Hindlimb muscle (tissue), 1 donor: ENCODE measurements around the gene AKR1C1. TPM values are rescaled to one million over a fixed set of nuclear protein-coding genes. Genes with fewer than 3 reads are reported as not detected.
A peak's percentile ranks its signal among the peaks of the same experiment; 100 is the strongest.
"Not testable (repeated sequence)": the region's sequence is repeated elsewhere in the genome, so short reads cannot be mapped to it uniquely, and the experiment has no call there.

Experiments
- DNase-seq: peaks from one replicate; pipeline ENCODE4 v3.0.0-alpha.2; 2013
- polyA plus RNA-seq: library from polyadenylated mRNA; unstranded; fragments of 120-200 nt; gene quantifications from one replicate; pipeline ENCODE4 v1.2.1, GENCODE V29; 2013; ENCODE audit not compliant: insufficient read length

AKR1C1 gene
- polyA plus RNA-seq, 1 donor, result 8.4 TPM

- peak; percentile 22 for DNase-seq
Measured at GRCh38 chr10:4947635-4948596, 15.3 kb upstream of the AKR1C1 start.

GRCh38 chr10:4951512-4952162 lies 11.6 kb upstream of the AKR1C1 start:
- DNase-seq, result not testable (repeated sequence)

GRCh38 chr10:4953405-4953804 lies 9.8 kb upstream of the AKR1C1 start:
- no peak for DNase-seq

- DNase-seq, result not testable (repeated sequence)
Measured at GRCh38 chr10:4956088-4956487, 7.1 kb upstream of the AKR1C1 start.

- not testable (repeated sequence) for DNase-seq
Measured at GRCh38 chr10:4956955-4957645, 6.1 kb upstream of the AKR1C1 start.

- not testable (repeated sequence) for DNase-seq
Measured at GRCh38 chr10:4961558-4961957, 1.7 kb upstream of the AKR1C1 start.

GRCh38 chr10:4962308-4962707 lies 907 bp upstream of the AKR1C1 start:
- not testable (repeated sequence) for DNase-seq

GRCh38 chr10:4963815-4964154 lies 570 bp downstream of the AKR1C1 start:
- DNase-seq, result not testable (repeated sequence)

- not testable (repeated sequence) for DNase-seq
Measured at GRCh38 chr10:4965763-4966162, 2.5 kb downstream of the AKR1C1 start.

GRCh38 chr10:4967189-4967588 lies 4.0 kb downstream of the AKR1C1 start:
- not testable (repeated sequence) for DNase-seq

GRCh38 chr10:4969289-4969688 lies 6.1 kb downstream of the AKR1C1 start:
- DNase-seq, result not testable (repeated sequence)

GRCh38 chr10:4970362-4970761 lies 7.1 kb downstream of the AKR1C1 start:
- DNase-seq, result not testable (repeated sequence)

GRCh38 chr10:4972369-4973142 lies 9.3 kb downstream of the AKR1C1 start:
- not testable (repeated sequence) for DNase-seq

GRCh38 chr10:4973294-4973693 lies 10.1 kb downstream of the AKR1C1 start:
- DNase-seq, result not testable (repeated sequence)

- not testable (repeated sequence) for DNase-seq
Measured at GRCh38 chr10:4974400-4974799, 11.2 kb downstream of the AKR1C1 start.

GRCh38 chr10:4977025-4977424 lies 13.8 kb downstream of the AKR1C1 start:
- no peak for DNase-seq

- DNase-seq, result no peak
Measured at GRCh38 chr10:4978870-4979269, 15.7 kb downstream of the AKR1C1 start.

- DNase-seq, result no peak
Measured at GRCh38 chr10:4980793-4981192, 17.6 kb downstream of the AKR1C1 start.

GRCh38 chr10:4981722-4982471 lies 18.7 kb downstream of the AKR1C1 start:
- DNase-seq, result no peak

- DNase-seq, result no peak
Measured at GRCh38 chr10:4982764-4983226, 19.6 kb downstream of the AKR1C1 start.

- no peak for DNase-seq
Measured at GRCh38 chr10:4983615-4984216, 20.5 kb downstream of the AKR1C1 start.
